Measurements from ENCODE around the gene LGR5. TPM values are rescaled to one million over a fixed set of nuclear protein-coding genes. Genes with fewer than 3 reads are reported as not detected.

The LGR5 gene
- total RNA-seq, 3 donors from 2014 or later, result 1.5 to 6.7 (median 4.4) TPM

DNA sequence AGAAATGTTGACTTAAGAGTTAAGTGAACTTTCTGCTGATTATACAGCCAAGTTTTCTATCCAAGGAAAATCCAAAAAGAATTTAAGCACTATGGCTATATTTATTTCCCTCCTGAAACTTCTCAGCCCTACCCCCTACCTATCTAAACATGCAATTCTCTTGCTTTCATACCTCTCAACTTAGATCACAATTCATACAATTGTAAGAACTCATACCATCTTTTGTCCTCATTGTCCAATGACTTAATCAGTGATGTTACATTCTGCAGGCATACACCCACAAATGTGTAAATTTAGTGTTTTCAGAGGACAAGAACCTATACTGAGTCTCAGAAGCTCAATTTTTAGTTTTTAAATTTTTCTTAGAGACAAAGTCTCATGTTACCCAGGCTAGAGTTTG, 161.9 kb downstream of the LGR5 start:
- no peak for ATAC-seq
- TF ChIP-seq, protein P1, sequence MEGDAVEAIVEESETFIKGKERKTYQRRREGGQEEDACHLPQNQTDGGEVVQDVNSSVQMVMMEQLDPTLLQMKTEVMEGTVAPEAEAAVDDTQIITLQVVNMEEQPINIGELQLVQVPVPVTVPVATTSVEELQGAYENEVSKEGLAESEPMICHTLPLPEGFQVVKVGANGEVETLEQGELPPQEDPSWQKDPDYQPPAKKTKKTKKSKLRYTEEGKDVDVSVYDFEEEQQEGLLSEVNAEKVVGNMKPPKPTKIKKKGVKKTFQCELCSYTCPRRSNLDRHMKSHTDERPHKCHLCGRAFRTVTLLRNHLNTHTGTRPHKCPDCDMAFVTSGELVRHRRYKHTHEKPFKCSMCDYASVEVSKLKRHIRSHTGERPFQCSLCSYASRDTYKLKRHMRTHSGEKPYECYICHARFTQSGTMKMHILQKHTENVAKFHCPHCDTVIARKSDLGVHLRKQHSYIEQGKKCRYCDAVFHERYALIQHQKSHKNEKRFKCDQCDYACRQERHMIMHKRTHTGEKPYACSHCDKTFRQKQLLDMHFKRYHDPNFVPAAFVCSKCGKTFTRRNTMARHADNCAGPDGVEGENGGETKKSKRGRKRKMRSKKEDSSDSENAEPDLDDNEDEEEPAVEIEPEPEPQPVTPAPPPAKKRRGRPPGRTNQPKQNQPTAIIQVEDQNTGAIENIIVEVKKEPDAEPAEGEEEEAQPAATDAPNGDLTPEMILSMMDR (IDR thresholded peaks at IDR 0.05), result no peak
- intact Hi-C loops (cut with DNase I, micrococcal nuclease), result no loop called here

GRCh38 chr12:71602761-71603577, 163.4 kb downstream of the LGR5 start:
- no peak for ATAC-seq
- TF ChIP-seq, protein P1 (IDR thresholded peaks at IDR 0.05), result no peak
- Histone ChIP-seq H3K4me1 (ENCODE audit: low read depth) (no peaks in the 10 kb centered on the region), H3K4me3 (no peak overlapping the region), H3K9me3 (no peaks in the 10 kb centered on the region), H3K36me3 (ENCODE audit: low read depth) (no peaks in the 10 kb centered on the region)
- no peak for DNase-seq
- intact Hi-C loops (cut with DNase I, micrococcal nuclease), result no loop called here

More for the DNA sequence above, 161.9 kb downstream of the LGR5 start:
- Histone ChIP-seq H3K9me3 (no peaks in the 10 kb centered on the region), H3K4me1 (ENCODE audit: low read depth) (no peaks in the 10 kb centered on the region), H3K4me3 (no peak overlapping the region), H3K36me3 (ENCODE audit: low read depth) (no peaks in the 10 kb centered on the region)
- no peak for DNase-seq

- intact Hi-C loops (cut with DNase I, micrococcal nuclease), result no loop called here
- ATAC-seq, result no peak
- Histone ChIP-seq H3K36me3 (ENCODE audit: low read depth) (no peaks in the 10 kb centered on the region), H3K4me1 (ENCODE audit: low read depth) (no peaks in the 10 kb centered on the region), H3K9me3 (no peaks in the 10 kb centered on the region), H3K4me3 (no peak overlapping the region)
- TF ChIP-seq, protein P1 (IDR thresholded peaks at IDR 0.05), result no peak
- no peak for DNase-seq
These were observed 165.4 kb downstream of the LGR5 start for GRCh38 chr12:71605039-71605438.

- Histone ChIP-seq H3K9me3 (no peaks in the 10 kb centered on the region), H3K4me1 (ENCODE audit: low read depth) (no peaks in the 10 kb centered on the region), H3K36me3 (ENCODE audit: low read depth) (peaks cover 12% of the 10 kb centered on the region), H3K4me3 (no peak overlapping the region)
- ATAC-seq (peak; percentile 61), DNase-seq (no peak)
- intact Hi-C loops (cut with DNase I, micrococcal nuclease), result no loop called here
- TF ChIP-seq, protein P1 (IDR thresholded peaks at IDR 0.05), result no peak
These were observed 168.1 kb downstream of the LGR5 start for GRCh38 chr12:71607494-71608330.

GRCh38 chr12:71610031-71610795, 170.6 kb downstream of the LGR5 start:
- Histone ChIP-seq H3K4me1 (ENCODE audit: low read depth) (no peaks in the 10 kb centered on the region), H3K9me3 (no peaks in the 10 kb centered on the region), H3K36me3 (ENCODE audit: low read depth) (peaks cover 13% of the 10 kb centered on the region), H3K4me3 (no peak overlapping the region)
- ATAC-seq, result no peak
- intact Hi-C loops (cut with DNase I, micrococcal nuclease), result no loop called here
- DNase-seq, result no peak
- TF ChIP-seq, protein P1 (IDR thresholded peaks at IDR 0.05), result no peak
